HCT116 (cell line): ENCODE data around the gene RNF215. TPM values are rescaled to one million over a fixed set of nuclear protein-coding genes. Genes with fewer than 3 reads are reported as not detected.

Experiments
- ATAC-seq: fragments of 200-7000 bp; cut with Tn5 transposase; 2 replicates; pipeline ENCODE4 v1.9.1; 2020; ENCODE audit warnings: mild to moderate bottlenecking, moderate library complexity
- BruUV-seq: library from RNA; stranded (reverse); fragments of 400-500 nt; replicated peaks from 2 replicates; lab custom pipeline; 2021; lab: Mats Ljungman, UMichigan
- CTCF ChIA-PET: fragments of 300-600 bp; sonication (Branson Sonifier 250); formaldehyde crosslinking; loops from one replicate; lab custom pipeline; 2021; ENCODE audit warnings: antibody characterized with exemption; lab: Charles Lee
- POLR2A ChIA-PET: fragments of 300-600, 350-600 bp; sonication (Branson Sonifier 250); formaldehyde crosslinking; loops from one replicate; lab custom pipeline; 2021; ENCODE audit warnings: antibody characterized with exemption; lab: Charles Lee
- RAD21 ChIA-PET, 2 experiments: fragments of 300-600 bp; sonication (Branson Sonifier 250); formaldehyde crosslinking; loops; one replicate each; lab custom pipeline; 2023; ENCODE audit warnings: low total read pairs in 2 of 2; ENCODE audit not compliant: uncharacterized antibody in 2 of 2, unreplicated experiment in 2 of 2, low non-redundant PET in 1 of 2; lab: Charles Lee
- DNase-seq: peaks from one replicate; pipeline ENCODE4 v3.0.0-alpha.2; 2010; ENCODE audit warnings: low read depth, low spot score
- H2AFZ ChIP-seq: fragments of 200-600 bp; shearing (Covaris generic), sonication (generic); 2 replicates; pipeline ENCODE4 v1.6.1; 2017; ENCODE audit warnings: low read depth, mixed run types, mixed read lengths, antibody characterized with exemption, low read length; ENCODE audit not compliant: poor library complexity, severe bottlenecking
- H3K27ac ChIP-seq: 2 replicates; pipeline ENCODE4 v1.5.1; 2012; ENCODE audit warnings: low read depth, low read length
- H3K27me3 ChIP-seq: fragments of 200-600 bp; sonication (generic); 2 replicates; pipeline ENCODE4 v1.6.1; 2016; ENCODE audit warnings: mixed run types, low read length, mixed read lengths; ENCODE audit not compliant: insufficient read depth
- H3K36me3 ChIP-seq, 2 experiments: fragments of 200-500 bp in 1 of 2; fragments of 200-600 bp in 1 of 2; sonication (Bioruptor generic) in 1 of 2; sonication (generic) in 1 of 2; 2 replicates each; pipeline versions ENCODE4 v1.5.1 to v1.6.1; 2014 to 2016; ENCODE audit warnings: low read length in 2 of 2, inconsistent platforms in 1 of 2, mixed read lengths in 1 of 2, mixed run types in 1 of 2; ENCODE audit not compliant: insufficient read depth in 2 of 2, control insufficient read depth in 1 of 2
- H3K4me1 ChIP-seq, 2 experiments: fragments of 200-600 bp in 1 of 2; sonication (generic) in 1 of 2; 2 replicates each; pipeline versions ENCODE4 v1.5.1 to v1.6.1; 2012 to 2017; ENCODE audit warnings: low read length in 2 of 2, inconsistent platforms in 1 of 2, mild to moderate bottlenecking in 1 of 2, mixed read lengths in 1 of 2, mixed run types in 1 of 2, moderate library complexity in 1 of 2; ENCODE audit not compliant: insufficient read depth in 2 of 2, control insufficient read depth in 1 of 2
- H3K4me2 ChIP-seq: fragments of 200-600 bp; sonication (generic); 2 replicates; pipeline ENCODE4 v1.6.1; 2017; ENCODE audit warnings: mixed run types, low read length, mixed read lengths
- H3K4me3 ChIP-seq, 2 experiments: fragments of 200-600 bp in 1 of 2; sonication (generic) in 1 of 2; replicated peaks in 1 of 2; 2 replicates each; pipeline ENCODE4 v1.5.1; 2011 to 2016; ENCODE audit warnings: low read length in 2 of 2, control low read depth in 1 of 2, low read depth in 1 of 2, mild to moderate bottlenecking in 1 of 2, mixed read lengths in 1 of 2, mixed run types in 1 of 2
- H3K79me2 ChIP-seq: fragments of 200-600 bp; sonication (generic); 2 replicates; pipeline ENCODE4 v1.6.1; 2017; ENCODE audit warnings: mild to moderate bottlenecking, mixed run types, low read length, moderate library complexity, mixed read lengths; ENCODE audit not compliant: insufficient read depth
- H3K9ac ChIP-seq: fragments of 200-600 bp; sonication (generic); 2 replicates; pipeline ENCODE4 v1.6.1; 2016; ENCODE audit warnings: low read length, mixed read lengths
- H3K9me2 ChIP-seq: fragments of 200-600 bp; sonication (generic), shearing (Covaris generic); 2 replicates; pipeline ENCODE4 v1.6.1; 2017; ENCODE audit warnings: mixed run types, mild to moderate bottlenecking, moderate library complexity; ENCODE audit not compliant: insufficient read depth
- H3K9me3 ChIP-seq, 2 experiments: fragments of 200-500 bp in 1 of 2; fragments of 200-600 bp in 1 of 2; sonication (Bioruptor generic) in 1 of 2; sonication (generic) in 1 of 2; 2 replicates each; pipeline ENCODE4 v1.6.1; 2014 to 2017; ENCODE audit warnings: low read length in 2 of 2, mixed read lengths in 2 of 2, inconsistent platforms in 1 of 2, low read depth in 1 of 2, mild to moderate bottlenecking in 1 of 2, mixed run types in 1 of 2, moderate library complexity in 1 of 2; ENCODE audit not compliant: control insufficient read depth in 1 of 2, insufficient read depth in 1 of 2
- H4K20me1 ChIP-seq: fragments of 200-600 bp; sonication (generic), shearing (Covaris generic); 2 replicates; pipeline ENCODE4 v1.6.1; 2017; ENCODE audit warnings: mixed run types, mild to moderate bottlenecking, moderate library complexity; ENCODE audit not compliant: insufficient read depth
- CBX3 ChIP-seq: IDR thresholded peaks from 2 replicates; pipeline ENCODE4 v1.6.1; 2012; ENCODE audit warnings: low read depth
- FOSL1 ChIP-seq: IDR thresholded peaks from 2 replicates; pipeline ENCODE4 v1.6.1; 2012; ENCODE audit warnings: low read depth
- JUND ChIP-seq: IDR thresholded peaks from 2 replicates; pipeline ENCODE4 v1.6.1; 2012
- MAX ChIP-seq: IDR thresholded peaks from 2 replicates; pipeline ENCODE4 v1.6.1; 2012
- RAD21 ChIP-seq: IDR thresholded peaks from 2 replicates; pipeline ENCODE4 v1.6.1; 2012; ENCODE audit warnings: low read depth, mild to moderate bottlenecking
- TCF7L2 ChIP-seq: IDR thresholded peaks from 2 replicates; pipeline ENCODE4 v1.7.0; 2011; ENCODE audit warnings: borderline replicate concordance, inconsistent platforms; ENCODE audit not compliant: insufficient read depth, insufficient read length; ENCODE audit errors: extremely low read depth
- YY1 ChIP-seq: IDR thresholded peaks from 2 replicates; pipeline ENCODE4 v1.6.1; 2011; ENCODE audit warnings: low read length, low read depth, moderate library complexity, mild to moderate bottlenecking; ENCODE audit not compliant: insufficient replicate concordance; ENCODE audit errors: extremely low read depth
- ZBTB33 ChIP-seq: IDR thresholded peaks from 2 replicates; pipeline ENCODE4 v1.6.1; 2011; ENCODE audit warnings: mild to moderate bottlenecking, low read length, moderate library complexity; ENCODE audit not compliant: insufficient replicate concordance; ENCODE audit errors: extremely low read depth
- ZFX ChIP-seq: fragments of 450-650 bp; IDR thresholded peaks from 2 replicates; pipeline ENCODE4 v1.6.1; 2017
- ZNF274 ChIP-seq: fragments of 200-500 bp; sonication (Bioruptor generic); IDR thresholded peaks from 2 replicates; pipeline ENCODE4 v1.6.1; 2014; ENCODE audit warnings: mild to moderate bottlenecking, low read depth, low read length, inconsistent platforms
- intact Hi-C: fragments of 100-400 bp; cut with micrococcal nuclease; formaldehyde crosslinking; loops from 2 replicates; pipeline ENCODE4 v1.10.0; 2022
- total RNA-seq: library from RNA; stranded (reverse); gene quantifications from one replicate; pipeline ENCODE4 v1.2.1, GENCODE V29; 2021; ENCODE audit not compliant: unreplicated experiment

RNF215 gene
- total RNA-seq, 1 experiment from 2014 or later = 20.2 TPM

- RAD21 ChIA-PET = no interaction called here
- H3K4me3 ChIP-seq = no peak overlapping the region
- no peak overlapping the region for H3K4me2 ChIP-seq
- peaks cover 45 to 64% of the 10 kb centered on the region in 2 experiments for H3K36me3 ChIP-seq
- no peaks in the 10 kb centered on the region for H3K27me3 ChIP-seq
- H3K9ac ChIP-seq = no peak overlapping the region
- CTCF ChIA-PET = interaction anchor here (1.2 kb wide), 1 partner anchor 73 kb away, joined by 3 read pairs; no protein-coding TSS in a partner anchor
- no peaks in the 10 kb centered on the region for H3K9me2 ChIP-seq
- POLR2A ChIA-PET = interaction anchor here (1.6 to 3.5 kb wide), 2 partner anchors 10 to 16 kb away, joined by 6 to 23 read pairs; partner anchors contain the start of gene SEC14L2
- H3K79me2 ChIP-seq = no peaks in the 10 kb centered on the region
- TF ChIP-seq FOSL1 (no peak), MAX (no peak), JUND (no peak), TCF7L2 (no peak)
- BruUV-seq = no TSS peak
- H3K27ac ChIP-seq = no peak overlapping the region
- H4K20me1 ChIP-seq = no peaks in the 10 kb centered on the region
- no peaks in the 10 kb centered on the region for H3K9me3 ChIP-seq
- DNase-seq = no peak
- ATAC-seq = no peak
- peaks cover 6 to 39% of the 10 kb centered on the region in 2 experiments; a peak in 3 of 4 replicates for H3K4me1 ChIP-seq
- intact Hi-C loops = no loop called here
- H2AFZ ChIP-seq = no peak overlapping the region
These were observed 25.8 kb upstream of the RNF215 start for GRCh38 chr22:30413001-30413400.

GRCh38 chr22:30411780-30412179 lies 24.6 kb upstream of the RNF215 start:
- BruUV-seq = no TSS peak
- no peak overlapping the region for H3K4me2 ChIP-seq
- H3K4me1 ChIP-seq = peaks cover 6 to 43% of the 10 kb centered on the region in 2 experiments; a peak in 3 of 4 replicates
- H4K20me1 ChIP-seq = no peaks in the 10 kb centered on the region
- no peaks in the 10 kb centered on the region for H3K79me2 ChIP-seq
- ATAC-seq = no peak
- H3K4me3 ChIP-seq = no peak overlapping the region
- ChIA-PET POLR2A (interaction anchor here (1.6 to 3.5 kb wide), 2 partner anchors 11 to 15 kb away, joined by 3 to 23 read pairs; no protein-coding TSS in a partner anchor), CTCF (no interaction called here), RAD21 (no interaction called here)
- H2AFZ ChIP-seq = no peak overlapping the region
- H3K9me2 ChIP-seq = no peaks in the 10 kb centered on the region
- no peak overlapping the region for H3K27ac ChIP-seq
- intact Hi-C loops = no loop called here
- H3K36me3 ChIP-seq = peaks cover 44 to 59% of the 10 kb centered on the region in 2 experiments
- no peaks in the 10 kb centered on the region for H3K9me3 ChIP-seq
- no peak overlapping the region for H3K9ac ChIP-seq
- no peaks in the 10 kb centered on the region for H3K27me3 ChIP-seq
- TF ChIP-seq ZFX (no peak), YY1 (no peak), CBX3 (no peak), ZNF274 (no peak), ZBTB33 (no peak), RAD21 (no peak)
- DNase-seq = no peak
